Endothelial cell of umbilical vein (primary cell): Measurements from ENCODE around the gene COL18A1. TPM values are rescaled to one million over a fixed set of nuclear protein-coding genes. Genes with fewer than 3 reads are reported as not detected.

Experiments used
- BruUV-seq: library from RNA; stranded (reverse); fragments of 400-500 nt; replicated peaks from 2 replicates; lab custom pipeline; 2021; lab: Mats Ljungman, UMichigan
- CTCF ChIA-PET: fragments of 300-600, 350-600 bp; sonication (Branson Sonifier 250); formaldehyde crosslinking; loops from one replicate; lab custom pipeline; 2021; ENCODE audit warnings: antibody characterized with exemption, inconsistent platforms; lab: Charles Lee
- POLR2A ChIA-PET: fragments of 300-600, 350-600 bp; sonication (Branson Sonifier 250); formaldehyde crosslinking; loops from one replicate; lab custom pipeline; 2021; ENCODE audit warnings: antibody characterized with exemption, inconsistent platforms; lab: Charles Lee
- DNase-seq: peaks from one replicate; pipeline ENCODE4 v3.0.0-alpha.2; 2011; ENCODE audit warnings: low read depth, low spot score
- FAIRE-seq: peaks from 2 replicates; lab custom pipeline; 2011; peaks lifted over from hg19 to GRCh38; lab: Jason Lieb, UNC
- H2AFZ ChIP-seq: 2 replicates; pipeline ENCODE4 v1.6.0; 2012; ENCODE audit warnings: low read depth, low read length, control low read depth, inconsistent platforms
- H3K27ac ChIP-seq: 2 replicates; pipeline ENCODE4 v1.5.1; 2011; ENCODE audit warnings: low read depth, mild to moderate bottlenecking, control low read depth, low read length, moderate library complexity; ENCODE audit not compliant: insufficient read depth
- H3K27me3 ChIP-seq, 2 experiments: 2 replicates each; pipeline versions ENCODE4 v1.6.0 to v1.6.1; 2011; ENCODE audit warnings: low read length in 2 of 2, mixed read lengths in 1 of 2; ENCODE audit not compliant: control insufficient read depth in 2 of 2, insufficient read depth in 2 of 2
- H3K36me3 ChIP-seq, 2 experiments: 2 replicates in 1 of 2; 3 replicates in 1 of 2; pipeline ENCODE4 v1.5.1; 2011; ENCODE audit warnings: low read length in 2 of 2, mild to moderate bottlenecking in 1 of 2, moderate library complexity in 1 of 2; ENCODE audit not compliant: control insufficient read depth in 2 of 2, insufficient read depth in 2 of 2; ENCODE audit errors: extremely low read depth in 1 of 2
- H3K4me1 ChIP-seq: 3 replicates; pipeline ENCODE4 v1.5.1; 2011; ENCODE audit warnings: mild to moderate bottlenecking, low read length; ENCODE audit not compliant: control insufficient read depth, insufficient read depth; ENCODE audit errors: extremely low read depth
- H3K4me2 ChIP-seq: 2 replicates; pipeline ENCODE4 v1.6.1; 2011; ENCODE audit warnings: low read length, control low read depth, mixed read lengths; ENCODE audit not compliant: insufficient read depth
- H3K4me3 ChIP-seq, 3 experiments: fragments of 200-600 bp in 1 of 3; sonication (generic), shearing (Covaris generic) in 1 of 3; replicated peaks in 1 of 3; 2 replicates each; pipeline ENCODE4 v1.5.1; 2011 to 2016; ENCODE audit warnings: control low read depth in 3 of 3, low read length in 3 of 3, mild to moderate bottlenecking in 2 of 3, inconsistent platforms in 1 of 3, low read depth in 1 of 3, moderate library complexity in 1 of 3; ENCODE audit not compliant: insufficient read depth in 1 of 3
- H3K79me2 ChIP-seq: 2 replicates; pipeline ENCODE4 v1.6.0; 2012; ENCODE audit warnings: low read length, inconsistent platforms; ENCODE audit not compliant: control insufficient read depth, insufficient read depth
- H3K9ac ChIP-seq: replicated peaks from 2 replicates; pipeline ENCODE3; 2011; ENCODE audit warnings: low read length, control low read depth; ENCODE audit not compliant: insufficient read depth; ENCODE audit errors: extremely low read depth
- H3K9me1 ChIP-seq: replicated peaks from 3 replicates; pipeline ENCODE4 v1.6.0; 2011; ENCODE audit warnings: mild to moderate bottlenecking, low read length; ENCODE audit not compliant: control insufficient read depth, insufficient read depth; ENCODE audit errors: extremely low read depth
- H3K9me3 ChIP-seq: replicated peaks from 2 replicates; pipeline ENCODE4 v1.5.1; 2012; ENCODE audit warnings: low read length, inconsistent platforms; ENCODE audit not compliant: control insufficient read depth, insufficient read depth
- H4K20me1 ChIP-seq: replicated peaks from 2 replicates; pipeline ENCODE3; 2011; ENCODE audit warnings: mild to moderate bottlenecking, low read length; ENCODE audit not compliant: control insufficient read depth, insufficient read depth; ENCODE audit errors: extremely low read depth
- EZH2 ChIP-seq: IDR thresholded peaks from 2 replicates; pipeline ENCODE4 v1.6.1; 2012; ENCODE audit warnings: borderline replicate concordance, low read depth, mild to moderate bottlenecking, moderate library complexity, low read length, inconsistent platforms; ENCODE audit not compliant: severe bottlenecking
- FOS ChIP-seq: IDR thresholded peaks from 2 replicates; pipeline ENCODE4 v1.6.1; 2011; ENCODE audit warnings: mild to moderate bottlenecking, low read length, moderate library complexity, borderline replicate concordance; ENCODE audit not compliant: insufficient read depth
- GATA2 ChIP-seq: IDR thresholded peaks from 2 replicates; pipeline ENCODE4 v1.7.0; 2011; ENCODE audit warnings: low read depth, mild to moderate bottlenecking, moderate library complexity, mixed read lengths, low read length; ENCODE audit not compliant: insufficient read length, insufficient read depth
- JUN ChIP-seq: IDR thresholded peaks from 2 replicates; pipeline ENCODE4 v1.6.1; 2011; ENCODE audit warnings: borderline replicate concordance, low read depth; ENCODE audit not compliant: insufficient read length, insufficient read depth
- MYC ChIP-seq: IDR thresholded peaks from one replicate; pipeline ENCODE4 v1.6.1; 2011; ENCODE audit warnings: mild to moderate bottlenecking, low read depth, low read length
- POLR2AphosphoS5 ChIP-seq: IDR thresholded peaks from 2 replicates; pipeline ENCODE4 v1.6.1; 2012; ENCODE audit warnings: low read depth, mild to moderate bottlenecking, control low read depth, low read length, moderate library complexity; ENCODE audit not compliant: insufficient read depth
- dilution Hi-C: fragments of 300-500 bp; cut with MboI; formaldehyde crosslinking; loops from one replicate; pipeline ENCODE4 v1.15.0; 2019; ENCODE audit warnings: low sequenced_read_pairs; ENCODE audit not compliant: extremely low pct_ligation_motif_present
- intact Hi-C: fragments of 100-400 bp; cut with micrococcal nuclease; formaldehyde crosslinking; loops from one replicate; pipeline ENCODE4 v1.10.0; 2022
- polyA plus RNA-seq, 4 experiments: library from polyadenylated mRNA; depleted of rRNA in 3 of 4; stranded (reverse) in 3 of 4; unstranded in 1 of 4; fragments of >200 nt; gene quantifications; 2 replicates each; pipeline versions ENCODE4 v1.2.1 to v1.2.3, GENCODE V29; 2011 to 2012; ENCODE audit warnings: missing spikeins in 1 of 4
- total RNA-seq: library from RNA; stranded (reverse); gene quantifications from 2 replicates; pipeline ENCODE4 v1.2.3, GENCODE V29; 2021
- TF ChIP-seq, protein P1 (sequence below), 2 donors: IDR thresholded peaks; 1 replicate in 1 of 2; 2 replicates in 1 of 2; pipeline ENCODE4 v1.5.1; 2011; ENCODE audit warnings: low read length in 2 of 2, mild to moderate bottlenecking in 2 of 2, moderate library complexity in 2 of 2, control low read depth in 1 of 2, inconsistent platforms in 1 of 2, low read depth in 1 of 2; ENCODE audit not compliant: insufficient read depth in 1 of 2; ENCODE audit errors: extremely low read depth in 1 of 2

Gene COL18A1
- total and polyA plus RNA-seq, 2 donors (not counting 3 experiments of a cell fraction or from before 2014, with no cell fraction given) = 198 to 252 TPM

DNA sequence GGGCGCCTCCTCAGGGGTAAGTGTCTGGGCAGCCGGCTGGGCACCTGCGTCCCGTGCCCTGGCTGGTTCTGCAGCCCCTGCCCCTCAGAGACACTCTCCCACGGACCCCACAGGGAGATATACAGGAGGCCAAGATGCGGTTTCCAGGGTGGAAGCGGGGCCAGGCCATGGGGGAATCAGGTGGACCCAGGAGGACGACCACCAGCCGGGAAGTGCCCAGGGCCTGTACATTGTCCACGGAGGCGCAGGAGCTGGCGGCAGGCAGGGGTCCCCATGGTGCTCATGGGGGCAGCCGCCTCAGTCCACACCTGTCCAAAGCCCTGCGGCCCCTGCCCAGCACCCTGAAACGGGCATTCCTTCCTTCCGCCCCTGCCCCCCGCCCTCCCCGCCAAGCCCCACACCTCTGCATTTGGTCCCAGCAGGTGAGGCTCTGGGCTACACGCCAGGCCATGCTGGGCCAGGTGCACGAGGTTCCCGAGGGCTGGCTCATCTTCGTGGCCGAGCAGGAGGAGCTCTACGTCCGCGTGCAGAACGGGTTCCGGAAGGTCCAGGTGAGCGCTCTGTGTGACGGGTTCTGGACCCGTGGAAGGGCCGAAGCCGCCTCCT lies 100.6 kb downstream of the COL18A1 start:
- FAIRE-seq = no peak
- BruUV-seq = no TSS peak
- intact Hi-C loops = no loop called here

More for the DNA sequence above, 100.6 kb downstream of the COL18A1 start:
- Histone ChIP-seq H4K20me1 (no peaks in the 10 kb centered on the region), H3K79me2 (no peaks in the 10 kb centered on the region), H3K9ac (no peak overlapping the region), H3K27ac (no peak overlapping the region), H2AFZ (no peak overlapping the region), H3K4me2 (no peak overlapping the region), H3K9me1 (no peaks in the 10 kb centered on the region), H3K4me3 (no peak overlapping the region), H3K36me3 (peaks cover 0 to 2% of the 10 kb centered on the region in 2 experiments), H3K4me1 (no peaks in the 10 kb centered on the region), H3K9me3 (no peaks in the 10 kb centered on the region), H3K27me3 (no peaks in the 10 kb centered on the region)
- CTCF ChIA-PET = no interaction called here
- POLR2A ChIA-PET = no interaction called here
- DNase-seq = no peak
- TF ChIP-seq POLR2AphosphoS5 (no peak), JUN (no peak), MYC (no peak), GATA2 (no peak), EZH2 (no peak), FOS (no peak)
- TF ChIP-seq, protein P1, sequence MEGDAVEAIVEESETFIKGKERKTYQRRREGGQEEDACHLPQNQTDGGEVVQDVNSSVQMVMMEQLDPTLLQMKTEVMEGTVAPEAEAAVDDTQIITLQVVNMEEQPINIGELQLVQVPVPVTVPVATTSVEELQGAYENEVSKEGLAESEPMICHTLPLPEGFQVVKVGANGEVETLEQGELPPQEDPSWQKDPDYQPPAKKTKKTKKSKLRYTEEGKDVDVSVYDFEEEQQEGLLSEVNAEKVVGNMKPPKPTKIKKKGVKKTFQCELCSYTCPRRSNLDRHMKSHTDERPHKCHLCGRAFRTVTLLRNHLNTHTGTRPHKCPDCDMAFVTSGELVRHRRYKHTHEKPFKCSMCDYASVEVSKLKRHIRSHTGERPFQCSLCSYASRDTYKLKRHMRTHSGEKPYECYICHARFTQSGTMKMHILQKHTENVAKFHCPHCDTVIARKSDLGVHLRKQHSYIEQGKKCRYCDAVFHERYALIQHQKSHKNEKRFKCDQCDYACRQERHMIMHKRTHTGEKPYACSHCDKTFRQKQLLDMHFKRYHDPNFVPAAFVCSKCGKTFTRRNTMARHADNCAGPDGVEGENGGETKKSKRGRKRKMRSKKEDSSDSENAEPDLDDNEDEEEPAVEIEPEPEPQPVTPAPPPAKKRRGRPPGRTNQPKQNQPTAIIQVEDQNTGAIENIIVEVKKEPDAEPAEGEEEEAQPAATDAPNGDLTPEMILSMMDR (IDR thresholded peaks at IDR 0.05; ENCODE audit: extremely low read depth in 1 of 2, insufficient read depth in 1 of 2, low read depth in 1 of 2, low read length in 2 of 2) = no peak
- dilution Hi-C loops = no loop called here
